ENCODE measurements around the gene GOLIM4. TPM values are rescaled to one million over a fixed set of nuclear protein-coding genes. Genes with fewer than 3 reads are reported as not detected.

GOLIM4 gene
- polyA plus RNA-seq, 1 experiment, result 34.4 TPM

DNA sequence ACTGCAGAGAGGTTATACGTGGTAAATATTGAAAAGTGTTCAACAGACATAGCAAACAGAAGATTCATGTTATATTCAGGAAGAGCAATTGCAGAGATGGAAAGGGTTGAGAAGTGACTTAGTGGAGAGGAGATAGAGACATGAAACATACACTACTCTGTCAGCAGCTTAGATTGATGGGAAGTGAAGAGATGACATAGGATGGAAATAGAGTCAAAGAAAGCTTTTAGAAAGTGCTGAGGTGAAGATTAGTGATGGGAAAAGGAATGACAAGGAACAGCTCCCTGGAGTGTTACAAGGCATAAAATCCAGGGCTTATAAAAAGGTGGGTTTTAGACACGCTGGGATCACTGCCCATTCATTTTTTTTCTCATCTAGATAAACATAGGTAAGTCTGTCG is 17.2 kb upstream of the GOLIM4 start:
- TF ChIP-seq, protein P1, sequence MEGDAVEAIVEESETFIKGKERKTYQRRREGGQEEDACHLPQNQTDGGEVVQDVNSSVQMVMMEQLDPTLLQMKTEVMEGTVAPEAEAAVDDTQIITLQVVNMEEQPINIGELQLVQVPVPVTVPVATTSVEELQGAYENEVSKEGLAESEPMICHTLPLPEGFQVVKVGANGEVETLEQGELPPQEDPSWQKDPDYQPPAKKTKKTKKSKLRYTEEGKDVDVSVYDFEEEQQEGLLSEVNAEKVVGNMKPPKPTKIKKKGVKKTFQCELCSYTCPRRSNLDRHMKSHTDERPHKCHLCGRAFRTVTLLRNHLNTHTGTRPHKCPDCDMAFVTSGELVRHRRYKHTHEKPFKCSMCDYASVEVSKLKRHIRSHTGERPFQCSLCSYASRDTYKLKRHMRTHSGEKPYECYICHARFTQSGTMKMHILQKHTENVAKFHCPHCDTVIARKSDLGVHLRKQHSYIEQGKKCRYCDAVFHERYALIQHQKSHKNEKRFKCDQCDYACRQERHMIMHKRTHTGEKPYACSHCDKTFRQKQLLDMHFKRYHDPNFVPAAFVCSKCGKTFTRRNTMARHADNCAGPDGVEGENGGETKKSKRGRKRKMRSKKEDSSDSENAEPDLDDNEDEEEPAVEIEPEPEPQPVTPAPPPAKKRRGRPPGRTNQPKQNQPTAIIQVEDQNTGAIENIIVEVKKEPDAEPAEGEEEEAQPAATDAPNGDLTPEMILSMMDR (IDR thresholded peaks at IDR 0.05; ENCODE audit: low read depth, low read length), result no peak
- no peak overlapping the region for H3K4me3 ChIP-seq (ENCODE audit: low read depth, low read length)
- CTCF ChIA-PET, result interaction anchor here (1.2 kb wide), 1 partner anchor 204 kb away, joined by 3 read pairs; no protein-coding TSS in a partner anchor
- no peaks in the 10 kb centered on the region for H3K27me3 ChIP-seq (ENCODE audit: control insufficient read depth, insufficient read depth, low read length)
- POLR2A ChIA-PET, result no interaction called here
- no peaks in the 10 kb centered on the region for H3K9me3 ChIP-seq (ENCODE audit: control insufficient read depth, insufficient read depth, low read length)
- H3K27ac ChIP-seq (ENCODE audit: low read depth, low read length), result no peak overlapping the region
- DNase-seq (ENCODE audit: low read depth, low spot score), result no peak

DNA sequence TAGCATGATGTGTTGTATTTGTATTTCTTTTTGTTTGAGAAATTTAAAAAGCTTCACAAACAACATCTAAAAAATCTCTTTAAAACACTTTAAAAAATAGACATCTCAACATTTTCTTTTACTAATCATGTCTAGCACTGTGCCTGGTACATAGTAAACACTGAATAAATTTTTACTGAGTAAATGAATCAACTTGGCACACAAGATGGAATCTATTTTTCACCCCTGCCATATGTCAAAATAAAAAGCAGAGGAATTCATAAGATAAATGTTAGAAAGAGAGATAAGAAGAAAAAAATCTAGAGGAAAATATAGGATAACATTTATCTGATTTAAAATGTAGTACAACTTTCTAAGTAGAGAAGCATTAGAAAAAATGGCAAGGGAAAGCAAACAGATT is 8.6 kb upstream of the GOLIM4 start:
- CTCF ChIA-PET, result no interaction called here
- Histone ChIP-seq H3K27me3 (ENCODE audit: control insufficient read depth, insufficient read depth, low read length) (no peaks in the 10 kb centered on the region), H3K27ac (ENCODE audit: low read depth, low read length) (no peak overlapping the region), H3K9me3 (ENCODE audit: control insufficient read depth, insufficient read depth, low read length) (no peaks in the 10 kb centered on the region), H3K4me3 (ENCODE audit: low read depth, low read length) (no peak overlapping the region)
- TF ChIP-seq, protein P1 (IDR thresholded peaks at IDR 0.05; ENCODE audit: low read depth, low read length), result no peak
- POLR2A ChIA-PET, result no interaction called here
- DNase-seq (ENCODE audit: low read depth, low spot score), result no peak

DNA sequence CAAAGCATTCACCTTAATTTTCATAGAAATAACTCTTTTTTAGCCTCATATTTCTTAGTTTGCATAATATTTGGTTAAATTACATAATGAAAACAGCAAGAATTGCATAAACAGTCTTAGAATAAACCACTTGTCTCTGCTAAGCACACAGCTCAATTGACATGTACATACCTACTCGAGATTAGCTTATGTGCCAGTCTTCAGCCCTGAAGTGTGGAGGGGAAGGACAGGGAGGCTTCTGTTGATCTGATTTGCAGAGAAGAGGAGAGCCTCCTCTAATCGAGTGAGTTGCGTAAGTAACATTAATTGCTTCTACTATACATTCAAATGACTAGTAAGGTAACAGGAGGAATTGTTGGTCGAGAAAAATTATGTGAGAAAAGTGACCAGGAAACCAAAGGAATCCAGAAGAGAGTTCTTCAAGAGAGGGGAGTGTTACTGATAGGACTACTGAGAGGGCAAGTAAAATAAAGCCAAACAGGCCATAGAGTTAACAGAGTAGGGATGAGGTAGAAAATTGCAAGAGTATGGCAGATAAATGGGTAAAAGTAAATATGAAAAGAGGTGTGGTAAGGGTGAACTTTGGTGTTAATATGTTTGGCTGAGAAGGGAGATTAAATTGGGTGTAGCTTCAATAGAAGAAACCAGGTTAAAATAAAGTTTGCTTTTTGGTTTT is 7.1 kb upstream of the GOLIM4 start:
- CTCF ChIA-PET, result interaction anchor here (0.8 to 1.0 kb wide), 2 partner anchors 56 to 61 kb away, joined by 3 to 5 read pairs; no protein-coding TSS in a partner anchor
- no peak overlapping the region for H3K27ac ChIP-seq (ENCODE audit: low read depth, low read length)
- no peak for DNase-seq (ENCODE audit: low read depth, low spot score)
- no peak overlapping the region for H3K4me3 ChIP-seq (ENCODE audit: low read depth, low read length)
- H3K27me3 ChIP-seq (ENCODE audit: control insufficient read depth, insufficient read depth, low read length), result no peaks in the 10 kb centered on the region
- POLR2A ChIA-PET, result no interaction called here
- TF ChIP-seq, protein P1 (IDR thresholded peaks at IDR 0.05; ENCODE audit: low read depth, low read length), result no peak
- no peaks in the 10 kb centered on the region for H3K9me3 ChIP-seq (ENCODE audit: control insufficient read depth, insufficient read depth, low read length)

GRCh38 chr3:168100777-168101492 is 5.2 kb upstream of the GOLIM4 start:
- ChIA-PET CTCF (interaction anchor here (0.7 to 4.3 kb wide), 5 partner anchors 13 to 119 kb away, joined by 3 to 29 read pairs (median 7); no protein-coding TSS in a partner anchor), POLR2A (no interaction called here)
- Histone ChIP-seq H3K27ac (ENCODE audit: low read depth, low read length) (no peak overlapping the region), H3K27me3 (ENCODE audit: control insufficient read depth, insufficient read depth, low read length) (no peaks in the 10 kb centered on the region), H3K4me3 (ENCODE audit: low read depth, low read length) (no peak overlapping the region), H3K9me3 (ENCODE audit: control insufficient read depth, insufficient read depth, low read length) (no peaks in the 10 kb centered on the region)
- TF ChIP-seq, protein P1 (IDR thresholded peaks at IDR 0.05; ENCODE audit: low read depth, low read length), result no peak
- DNase-seq (ENCODE audit: low read depth, low spot score), result no peak

- Histone ChIP-seq H3K4me3 (ENCODE audit: low read depth, low read length) (no peak overlapping the region), H3K9me3 (ENCODE audit: control insufficient read depth, insufficient read depth, low read length) (no peaks in the 10 kb centered on the region), H3K27me3 (ENCODE audit: control insufficient read depth, insufficient read depth, low read length) (no peaks in the 10 kb centered on the region), H3K27ac (ENCODE audit: low read depth, low read length) (no peak overlapping the region)
- ChIA-PET POLR2A (no interaction called here), CTCF (interaction anchor here (1.0 kb wide), 1 partner anchor 56 kb away, joined by 3 read pairs; no protein-coding TSS in a partner anchor)
- TF ChIP-seq, protein P1 (IDR thresholded peaks at IDR 0.05; ENCODE audit: low read depth, low read length), result no peak
- DNase-seq (ENCODE audit: low read depth, low spot score), result no peak
These were observed 1.7 kb upstream of the GOLIM4 start for GRCh38 chr3:168097381-168097780.
